Measurements from ENCODE around the gene ECD. TPM values are rescaled to one million over a fixed set of nuclear protein-coding genes. Genes with fewer than 3 reads are reported as not detected.

The ECD gene
- polyA plus RNA-seq, 3 donors, result 14.1 to 20.2 (median 16.7) TPM

DNA sequence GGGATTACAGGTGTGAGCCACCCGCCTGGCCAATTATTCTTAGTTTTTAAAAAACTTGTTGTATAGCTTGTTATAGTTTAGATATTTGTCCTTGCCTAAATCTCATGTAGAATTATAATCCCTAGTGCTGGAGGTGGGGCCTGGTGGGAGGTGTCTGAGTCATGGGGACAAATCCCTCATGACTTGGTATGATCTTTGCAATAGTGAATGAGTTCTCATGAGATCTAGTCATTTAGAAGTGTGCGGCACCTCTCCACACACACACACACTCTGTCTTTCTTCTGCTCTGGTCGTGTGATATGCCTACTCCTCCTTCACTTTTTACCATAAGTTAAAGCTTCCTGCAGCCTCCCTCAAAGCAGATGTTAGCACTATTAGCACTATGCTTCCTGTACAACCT is 37.3 kb upstream of the ECD start:
- Histone ChIP-seq H2AFZ (ENCODE audit: insufficient read depth, low read depth, low read length, poor library complexity, severe bottlenecking) (no peak overlapping the region), H3K4me3 (replicated peaks in 1 of 3; ENCODE audit: low read depth in 2 of 3, low read length in 3 of 3) (no peak overlapping the region), H4K20me1 (ENCODE audit: insufficient read depth, low read length) (no peaks in the 10 kb centered on the region), H3K4me1 (ENCODE audit: control insufficient read depth in 1 of 2, insufficient read depth in 2 of 2, low read length in 2 of 2) (no peaks in the 10 kb centered on the region), H3K9me3 (replicated peaks in 1 of 2; ENCODE audit: control insufficient read depth in 1 of 2, insufficient read depth in 1 of 2, low read length in 2 of 2) (no peaks in the 10 kb centered on the region), H3K27me3 (ENCODE audit: control insufficient read depth in 2 of 2, insufficient read depth in 2 of 2, low read length in 2 of 2) (no peaks in the 10 kb centered on the region), H3K4me2 (replicated peaks; ENCODE audit: extremely low read depth, low read length, poor library complexity, severe bottlenecking) (no peak overlapping the region), H3K79me2 (ENCODE audit: insufficient read depth, low read length) (no peaks in the 10 kb centered on the region), H3K9ac (ENCODE audit: insufficient read depth, low read length, poor library complexity, severe bottlenecking) (no peak overlapping the region), H3K27ac (ENCODE audit: low read depth in 1 of 2, low read length in 2 of 2) (no peak overlapping the region), H3K36me3 (replicated peaks in 1 of 2; ENCODE audit: control insufficient read depth in 1 of 2, insufficient read depth in 2 of 2, low read length in 2 of 2) (peaks cover 9 to 28% of the 10 kb centered on the region in 2 donors)
- Mint-ChIP-seq H3K27me3 (ENCODE audit: low read depth in 3 of 3) (no peaks in the 10 kb centered on the region), H3K4me3 (no peak overlapping the region), H3K36me3 (peaks cover 21 to 33% of the 10 kb centered on the region in 2 donors), H3K27ac (no peak overlapping the region), H3K4me1 (no peaks in the 10 kb centered on the region), H3K9me3 (no peaks in the 10 kb centered on the region)
- TF ChIP-seq CTCF (IDR thresholded peaks at IDR 0.05), result no peak
- 80% methylated on average over 2 of the region's 3 CpGs for WGBS (ENCODE audit: insufficient coverage)
- DNase-seq, result no peak
- intact Hi-C loops (cut with micrococcal nuclease), result no loop called here

- H2AFZ ChIP-seq (ENCODE audit: insufficient read depth, low read depth, low read length, poor library complexity, severe bottlenecking), result no peak overlapping the region
- no peaks in the 10 kb centered on the region for H3K27me3 ChIP-seq (ENCODE audit: control insufficient read depth in 2 of 2, insufficient read depth in 2 of 2, low read length in 2 of 2)
- DNase-seq, result no peak
- no peak overlapping the region for H3K4me2 ChIP-seq (replicated peaks; ENCODE audit: extremely low read depth, low read length, poor library complexity, severe bottlenecking)
- Mint-ChIP-seq H3K9me3 (no peaks in the 10 kb centered on the region), H3K27ac (no peak overlapping the region), H3K4me1 (peaks cover 3% of the 10 kb centered on the region), H3K36me3 (peaks cover 22 to 29% of the 10 kb centered on the region in 2 donors), H3K4me3 (no peak overlapping the region), H3K27me3 (ENCODE audit: low read depth in 3 of 3) (no peaks in the 10 kb centered on the region)
- intact Hi-C loops (cut with micrococcal nuclease), result no loop called here
- peaks cover 11 to 21% of the 10 kb centered on the region in 2 donors for H3K36me3 ChIP-seq (replicated peaks in 1 of 2; ENCODE audit: control insufficient read depth in 1 of 2, insufficient read depth in 2 of 2, low read length in 2 of 2)
- H3K27ac ChIP-seq (ENCODE audit: low read depth in 1 of 2, low read length in 2 of 2), result no peak overlapping the region
- no peak overlapping the region for H3K9ac ChIP-seq (ENCODE audit: insufficient read depth, low read length, poor library complexity, severe bottlenecking)
- H3K79me2 ChIP-seq (ENCODE audit: insufficient read depth, low read length), result no peaks in the 10 kb centered on the region
- no peaks in the 10 kb centered on the region for H4K20me1 ChIP-seq (ENCODE audit: insufficient read depth, low read length)
- no peaks in the 10 kb centered on the region for H3K9me3 ChIP-seq (replicated peaks in 1 of 2; ENCODE audit: control insufficient read depth in 1 of 2, insufficient read depth in 1 of 2, low read length in 2 of 2)
- TF ChIP-seq CTCF (IDR thresholded peaks at IDR 0.05), result no peak
- no peak overlapping the region for H3K4me3 ChIP-seq (replicated peaks in 1 of 3; ENCODE audit: low read depth in 2 of 3, low read length in 3 of 3)
- no peaks in the 10 kb centered on the region for H3K4me1 ChIP-seq (ENCODE audit: control insufficient read depth in 1 of 2, insufficient read depth in 2 of 2, low read length in 2 of 2)
- 100% methylated on average over 1 of the region's 5 CpGs for WGBS (ENCODE audit: insufficient coverage)
Measured at GRCh38 chr10:73190188-73190587, 22.4 kb upstream of the ECD start.
